MG63 (cell line): ENCODE results near the gene PKLR. TPM values are rescaled to one million over a fixed set of nuclear protein-coding genes. Genes with fewer than 3 reads are reported as not detected.

Experiments used
- total RNA-seq: library from RNA; depleted of rRNA; stranded (reverse); fragments of >200 nt; shearing (Covaris generic); gene quantifications from 2 replicates; pipeline ENCODE4 v1.2.3, GENCODE V29; 2014; ENCODE audit warnings: low replicate concordance; rRNA removed

PKLR gene
- total RNA-seq, 1 experiment from 2014 or later: not detected

Other genes starting within 250 kb of the PKLR start
- 12.0 and 13.0 TPM in 2 replicates for gene EFNA4, start 237.7 kb downstream of the PKLR start, total RNA-seq
- gene EFNA3, start 222.6 kb downstream of the PKLR start, total RNA-seq: 0.64 and 3.0 TPM in 2 replicates
- gene EFNA1, start 173.6 kb downstream of the PKLR start, total RNA-seq: 0.37 and 4.1 TPM in 2 replicates
- 25.9 and 56.9 TPM in 2 replicates for gene SLC50A1, start 165.6 kb downstream of the PKLR start, total RNA-seq
- 48.9 TPM in 1 of 2 replicates, not detected in the other for gene DPM3, start 160.9 kb downstream of the PKLR start, total RNA-seq
- gene KRTCAP2, start 128.1 kb downstream of the PKLR start, total RNA-seq: 220 and 236 TPM in 2 replicates
- gene TRIM46, start 127.6 kb downstream of the PKLR start, total RNA-seq: not detected in 2 replicates
- gene THBS3, start 93.5 kb downstream of the PKLR start, total RNA-seq: 9.1 and 11.0 TPM in 2 replicates
- gene MTX1, start 92.7 kb downstream of the PKLR start, total RNA-seq: 97.2 and 100 TPM in 2 replicates
- gene ENTREP3, start 46.0 kb downstream of the PKLR start, total RNA-seq: 7.7 and 9.2 TPM in 2 replicates
- gene SCAMP3, start 39.1 kb downstream of the PKLR start, total RNA-seq: 116 TPM in 2 replicates
- 21.8 and 28.3 TPM in 2 replicates for gene CLK2, start 27.9 kb downstream of the PKLR start, total RNA-seq
- gene HCN3, start 24.0 kb downstream of the PKLR start, total RNA-seq: 0.10 and 1.2 TPM in 2 replicates
- gene FDPS, start 7.4 kb upstream of the PKLR start, total RNA-seq: 267 and 286 TPM in 2 replicates
- 22.9 and 27.0 TPM in 2 replicates for gene RUSC1, start 19.5 kb upstream of the PKLR start, total RNA-seq